Neutrophil (primary cell): Measurements from ENCODE around the gene GKAP1.

Source experiments
- H3K27ac ChIP-seq: fragments of 200-600 bp; sonication (generic); 2 replicates; pipeline ENCODE4 v1.5.1; 2016; ENCODE audit warnings: mild to moderate bottlenecking, moderate library complexity
- H3K27me3 ChIP-seq: fragments of 200-600 bp; sonication (generic); 2 replicates; pipeline ENCODE4 v1.6.0; 2016; ENCODE audit warnings: mild to moderate bottlenecking
- H3K36me3 ChIP-seq: fragments of 200-600 bp; sonication (generic); 2 replicates; pipeline ENCODE4 v1.5.1; 2017
- H3K4me1 ChIP-seq, 2 experiments: fragments of 200-600 bp in 1 of 2; sonication (generic) in 1 of 2; 1 replicate in 1 of 2; 2 replicates in 1 of 2; pipeline versions ENCODE4 v1.5.1 to v1.6.1; 2013 to 2016; ENCODE audit warnings: low read depth in 1 of 2, low read length in 1 of 2, mild to moderate bottlenecking in 1 of 2, moderate library complexity in 1 of 2; ENCODE audit not compliant: control insufficient read depth in 1 of 2, insufficient read depth in 1 of 2
- H3K4me3 ChIP-seq, 2 experiments: fragments of 200-600 bp in 1 of 2; sonication (generic) in 1 of 2; 1 replicate in 1 of 2; 2 replicates in 1 of 2; pipeline ENCODE4 v1.5.1; 2013 to 2016; ENCODE audit warnings: low read depth in 1 of 2, low read length in 1 of 2, mild to moderate bottlenecking in 1 of 2, moderate library complexity in 1 of 2
- H3K9me3 ChIP-seq: fragments of 200-600 bp; sonication (generic); 2 replicates; pipeline ENCODE4 v1.5.1; 2016
- CTCF ChIP-seq: fragments of 200-600 bp; sonication (generic); IDR thresholded peaks from 2 replicates; pipeline ENCODE4 v1.5.1; 2016; ENCODE audit warnings: antibody characterized with exemption

GKAP1 gene

GRCh38 chr9:83691492-83691891 is 126.1 kb downstream of the GKAP1 start:
- Histone ChIP-seq H3K4me1 (peaks cover 0 to 4% of the 10 kb centered on the region in 2 experiments), H3K27me3 (no peaks in the 10 kb centered on the region), H3K36me3 (no peaks in the 10 kb centered on the region), H3K4me3 (no peak overlapping the region), H3K9me3 (no peaks in the 10 kb centered on the region), H3K27ac (no peak overlapping the region)
- no peak for TF ChIP-seq CTCF
